ENCODE data around the gene MARCHF6. TPM values are rescaled to one million over a fixed set of nuclear protein-coding genes. Genes with fewer than 3 reads are reported as not detected.

MARCHF6 gene
- total and polyA plus RNA-seq, 3 donors from 2014 or later, result 120 to 153 (median 136) TPM

DNA sequence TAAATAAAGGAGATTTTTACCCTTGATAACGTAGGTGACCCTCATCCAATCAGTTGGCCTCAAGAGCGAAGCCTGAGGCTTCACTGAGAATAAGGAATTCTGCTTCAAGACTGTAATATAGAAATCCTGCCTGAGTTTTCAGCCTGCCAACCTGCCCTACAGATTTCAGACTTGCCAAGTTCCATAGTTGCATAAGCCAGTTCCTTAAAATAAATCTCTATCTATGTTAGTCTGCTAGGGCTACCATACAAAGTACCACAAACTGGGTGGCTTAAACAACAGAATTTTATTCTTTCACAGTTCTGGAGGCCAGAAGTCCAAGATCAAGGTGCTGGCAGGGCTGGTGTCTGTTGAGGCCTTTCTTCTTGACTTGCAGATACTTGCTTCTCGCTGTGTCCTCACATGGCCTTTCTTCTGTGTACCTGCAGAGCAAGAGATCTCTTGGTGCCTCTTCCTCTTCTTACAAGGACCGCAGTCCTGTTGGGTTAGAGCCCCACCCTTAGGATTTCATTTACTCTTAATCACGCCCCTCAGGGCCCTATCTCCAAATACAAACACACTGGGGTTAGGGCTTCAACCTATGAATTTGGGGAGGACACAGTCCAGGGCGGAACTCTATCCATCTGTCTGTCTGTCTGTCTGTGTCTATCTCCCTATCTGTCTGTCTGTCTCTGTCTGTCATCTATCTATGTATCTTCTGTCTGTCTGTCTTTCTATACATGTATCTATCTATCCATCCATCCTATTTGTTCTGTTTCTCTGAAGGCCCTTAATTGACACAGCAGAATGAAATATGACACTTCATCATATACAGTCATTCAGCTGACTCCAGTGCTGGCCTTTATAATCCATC lies 28.8 kb upstream of the MARCHF6 start:
- H3K27ac ChIP-seq, result no peak overlapping the region
- DNase-seq, result peak; percentile 2
- 92 to 93% methylated on average over 6 of the region's 6 CpGs for WGBS, 2 donors
- intact Hi-C loops (cut with DNase I; ENCODE audit: low total_unique reads), result no loop called here
- no peak for TF ChIP-seq POLR2A (IDR thresholded peaks at IDR 0.05)
- TF ChIP-seq, protein P1, sequence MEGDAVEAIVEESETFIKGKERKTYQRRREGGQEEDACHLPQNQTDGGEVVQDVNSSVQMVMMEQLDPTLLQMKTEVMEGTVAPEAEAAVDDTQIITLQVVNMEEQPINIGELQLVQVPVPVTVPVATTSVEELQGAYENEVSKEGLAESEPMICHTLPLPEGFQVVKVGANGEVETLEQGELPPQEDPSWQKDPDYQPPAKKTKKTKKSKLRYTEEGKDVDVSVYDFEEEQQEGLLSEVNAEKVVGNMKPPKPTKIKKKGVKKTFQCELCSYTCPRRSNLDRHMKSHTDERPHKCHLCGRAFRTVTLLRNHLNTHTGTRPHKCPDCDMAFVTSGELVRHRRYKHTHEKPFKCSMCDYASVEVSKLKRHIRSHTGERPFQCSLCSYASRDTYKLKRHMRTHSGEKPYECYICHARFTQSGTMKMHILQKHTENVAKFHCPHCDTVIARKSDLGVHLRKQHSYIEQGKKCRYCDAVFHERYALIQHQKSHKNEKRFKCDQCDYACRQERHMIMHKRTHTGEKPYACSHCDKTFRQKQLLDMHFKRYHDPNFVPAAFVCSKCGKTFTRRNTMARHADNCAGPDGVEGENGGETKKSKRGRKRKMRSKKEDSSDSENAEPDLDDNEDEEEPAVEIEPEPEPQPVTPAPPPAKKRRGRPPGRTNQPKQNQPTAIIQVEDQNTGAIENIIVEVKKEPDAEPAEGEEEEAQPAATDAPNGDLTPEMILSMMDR (IDR thresholded peaks at IDR 0.05), result no peak
- H3K27me3 ChIP-seq, result no peaks in the 10 kb centered on the region
- no peaks in the 10 kb centered on the region for H3K9me3 ChIP-seq
- H3K36me3 ChIP-seq (ENCODE audit: low read depth, missing control alignments), result no peaks in the 10 kb centered on the region
- H3K4me1 ChIP-seq, result no peaks in the 10 kb centered on the region
- no peak overlapping the region for H3K4me3 ChIP-seq

DNA sequence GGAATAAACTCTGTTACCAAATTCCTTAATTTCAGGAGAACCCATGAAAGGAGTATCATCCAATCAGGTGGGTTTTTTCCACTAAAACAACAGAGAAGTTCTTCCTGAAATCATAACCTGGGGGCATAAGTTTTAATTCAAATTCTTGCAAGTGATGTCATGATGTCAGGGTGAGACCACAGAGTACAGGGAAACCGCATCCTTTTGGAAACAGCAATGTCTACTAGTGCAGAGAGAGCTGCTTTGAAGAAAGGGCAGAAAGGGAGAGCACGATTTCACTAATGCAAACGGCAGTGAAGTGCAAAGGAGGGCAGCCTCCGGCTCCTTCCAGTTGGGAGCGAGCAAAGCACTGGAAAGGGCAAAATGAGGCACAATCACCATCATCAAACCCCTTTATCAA lies 25.2 kb upstream of the MARCHF6 start:
- H3K27ac ChIP-seq, result no peak overlapping the region
- peaks cover 28% of the 10 kb centered on the region for H3K4me1 ChIP-seq
- 82 to 93% methylated on average over 5 of the region's 5 CpGs for WGBS, 2 donors
- intact Hi-C loops (cut with DNase I; ENCODE audit: low total_unique reads), result no loop called here
- no peaks in the 10 kb centered on the region for H3K9me3 ChIP-seq
- no peak for DNase-seq
- TF ChIP-seq, protein P1 (IDR thresholded peaks at IDR 0.05), result no peak
- no peak for TF ChIP-seq POLR2A (IDR thresholded peaks at IDR 0.05)
- H3K27me3 ChIP-seq, result no peaks in the 10 kb centered on the region
- no peaks in the 10 kb centered on the region for H3K36me3 ChIP-seq (ENCODE audit: low read depth, missing control alignments)
- no peak overlapping the region for H3K4me3 ChIP-seq

DNA sequence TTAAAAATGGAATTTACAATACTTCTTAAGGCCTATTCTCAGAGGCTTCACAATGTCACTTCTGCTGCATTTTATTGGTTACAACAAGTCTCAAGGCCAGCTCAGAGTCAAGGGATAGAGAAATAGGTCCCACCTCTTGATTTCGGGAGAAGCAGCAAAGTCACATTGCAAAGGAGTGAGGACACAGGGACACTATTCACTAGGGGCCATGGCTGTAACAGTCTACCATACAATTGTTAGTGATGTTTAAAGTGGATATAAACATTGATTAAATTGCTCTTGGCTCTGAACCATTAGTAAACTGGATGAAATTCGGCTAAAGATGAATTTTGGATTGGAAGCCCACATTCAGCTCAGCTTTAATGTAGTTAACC lies 24.1 kb upstream of the MARCHF6 start:
- H3K9me3 ChIP-seq, result no peaks in the 10 kb centered on the region
- TF ChIP-seq, protein P1 (IDR thresholded peaks at IDR 0.05), result no peak
- no peak for TF ChIP-seq POLR2A (IDR thresholded peaks at IDR 0.05)
- peaks cover 28% of the 10 kb centered on the region for H3K4me1 ChIP-seq
- H3K36me3 ChIP-seq (ENCODE audit: low read depth, missing control alignments), result no peaks in the 10 kb centered on the region
- intact Hi-C loops (cut with DNase I; ENCODE audit: low total_unique reads), result no loop called here
- peak; percentile 9 for DNase-seq
- H3K27ac ChIP-seq, result no peak overlapping the region
- H3K27me3 ChIP-seq, result no peaks in the 10 kb centered on the region
- 57 to 64% methylated on average over 2 of the region's 2 CpGs for WGBS, 2 donors
- H3K4me3 ChIP-seq, result no peak overlapping the region

DNA sequence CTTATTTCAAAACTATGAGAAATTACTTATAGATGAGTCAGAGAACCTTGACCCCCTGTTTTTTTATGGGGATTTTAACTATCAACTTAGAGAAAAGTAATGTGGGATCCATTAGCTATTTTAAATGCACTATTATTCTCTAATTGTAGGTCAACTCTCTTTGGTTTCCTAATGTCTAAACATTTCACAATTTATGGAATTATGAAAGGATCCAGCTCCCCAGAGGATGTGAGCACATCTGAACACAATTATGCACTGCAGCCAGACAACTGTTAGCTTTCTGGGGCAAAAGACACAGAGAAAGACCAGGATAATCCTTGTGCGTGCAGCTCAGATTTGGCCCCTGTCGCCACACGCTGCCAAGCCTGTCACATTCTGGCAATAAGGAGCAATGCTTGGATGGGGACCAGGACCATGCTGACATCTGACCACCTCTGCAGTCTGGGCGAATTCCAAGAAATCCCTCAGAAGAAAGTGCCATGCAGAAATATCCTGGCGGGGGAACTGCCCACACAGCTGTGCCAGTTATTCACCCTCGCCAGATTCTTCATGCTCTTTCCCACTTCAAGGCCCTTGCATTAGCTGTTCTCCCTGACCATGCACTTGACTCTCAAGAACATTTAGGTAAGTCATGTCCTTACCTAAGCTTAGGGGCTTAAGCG lies 23.5 kb upstream of the MARCHF6 start:
- H3K4me3 ChIP-seq, result no peak overlapping the region
- no peaks in the 10 kb centered on the region for H3K27me3 ChIP-seq
- no peaks in the 10 kb centered on the region for H3K9me3 ChIP-seq
- peaks cover 28% of the 10 kb centered on the region for H3K4me1 ChIP-seq
- no peak overlapping the region for H3K27ac ChIP-seq
- WGBS, 2 donors, result 59 to 60% methylated on average over 7 of the region's 7 CpGs
- intact Hi-C loops (cut with DNase I; ENCODE audit: low total_unique reads), result no loop called here
- TF ChIP-seq POLR2A (IDR thresholded peaks at IDR 0.05), result no peak
- TF ChIP-seq, protein P1 (IDR thresholded peaks at IDR 0.05), result no peak
- H3K36me3 ChIP-seq (ENCODE audit: low read depth, missing control alignments), result no peaks in the 10 kb centered on the region
- DNase-seq, result peak; percentile 38
